IPS-NIHi7 (cell line): ENCODE results near the gene KISS1R.
"Not testable (repeated sequence)": the region's sequence is repeated elsewhere in the genome, so short reads cannot be mapped to it uniquely, and the experiment has no call there.

Source experiments
- DNase-seq: peaks from one replicate; pipeline ENCODE4 v3.0.0; 2012; ENCODE audit warnings: mixed read lengths; ENCODE audit errors: extremely low spot score

KISS1R gene

DNA sequence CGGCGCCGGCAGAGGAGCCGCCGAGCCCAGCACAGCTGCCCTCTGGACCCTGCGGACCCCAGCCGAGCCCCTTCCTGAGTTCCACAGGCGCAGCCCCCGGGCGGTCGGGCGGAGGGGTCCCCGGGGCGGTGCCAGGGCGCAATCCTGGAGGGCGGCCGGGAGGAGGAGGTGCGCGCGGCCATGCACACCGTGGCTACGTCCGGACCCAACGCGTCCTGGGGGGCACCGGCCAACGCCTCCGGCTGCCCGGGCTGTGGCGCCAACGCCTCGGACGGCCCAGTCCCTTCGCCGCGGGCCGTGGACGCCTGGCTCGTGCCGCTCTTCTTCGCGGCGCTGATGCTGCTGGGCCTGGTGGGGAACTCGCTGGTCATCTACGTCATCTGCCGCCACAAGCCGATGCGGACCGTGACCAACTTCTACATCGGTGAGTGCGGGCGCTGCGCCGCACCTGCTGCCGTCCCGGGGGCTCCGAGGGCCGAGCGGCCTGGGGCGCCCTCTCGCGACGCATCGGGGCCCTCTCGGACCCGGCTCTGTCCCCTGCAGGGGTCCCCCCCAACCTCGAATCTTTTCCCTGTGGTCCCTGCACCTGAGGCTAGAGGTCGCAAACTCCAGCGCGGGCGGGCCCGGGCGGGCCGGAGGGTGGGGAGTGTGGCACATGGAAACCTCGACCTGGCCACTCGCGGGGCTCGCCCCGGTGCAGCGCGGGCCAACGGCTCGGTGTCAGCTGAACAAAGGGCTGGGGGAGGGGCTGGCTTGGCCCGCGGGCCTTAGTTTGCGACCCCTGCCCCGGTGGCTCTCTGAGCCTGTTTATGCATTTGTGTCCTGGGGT, at the start of gene KISS1R:
TSS of gene KISS1R (plus strand) at position 11 of the 829 bp plus-strand sequence. CDS start at position 181, 170 bp downstream.
- DNase-seq, result no peak

- DNase-seq, result no peak
Observed at GRCh38 chr19:867855-868457, 49.2 kb upstream of the KISS1R start.

GRCh38 chr19:868458-869244, 48.5 kb upstream of the KISS1R start:
- no peak for DNase-seq

GRCh38 chr19:869245-870177, 47.6 kb upstream of the KISS1R start:
- no peak for DNase-seq

DNA sequence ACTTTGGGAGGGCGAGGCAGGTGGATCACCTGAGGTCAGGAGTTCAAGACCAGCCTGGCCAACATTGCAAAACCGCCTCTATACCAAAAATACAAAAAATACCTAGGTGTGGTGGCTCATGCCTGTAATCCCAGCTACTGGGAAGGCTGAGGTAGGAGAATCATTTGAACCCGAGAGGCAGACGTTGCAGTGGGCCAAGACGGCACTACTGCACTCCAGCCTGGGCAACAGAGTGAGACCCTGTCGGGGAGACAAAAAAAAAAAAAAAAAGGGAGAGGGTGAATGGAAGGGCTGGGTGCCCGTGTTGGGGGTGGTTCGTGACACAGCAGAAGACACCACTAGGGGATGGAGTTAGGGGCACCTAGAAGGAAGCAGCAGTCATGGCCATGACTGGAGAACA, 46.8 kb upstream of the KISS1R start:
- DNase-seq, result no peak

DNA sequence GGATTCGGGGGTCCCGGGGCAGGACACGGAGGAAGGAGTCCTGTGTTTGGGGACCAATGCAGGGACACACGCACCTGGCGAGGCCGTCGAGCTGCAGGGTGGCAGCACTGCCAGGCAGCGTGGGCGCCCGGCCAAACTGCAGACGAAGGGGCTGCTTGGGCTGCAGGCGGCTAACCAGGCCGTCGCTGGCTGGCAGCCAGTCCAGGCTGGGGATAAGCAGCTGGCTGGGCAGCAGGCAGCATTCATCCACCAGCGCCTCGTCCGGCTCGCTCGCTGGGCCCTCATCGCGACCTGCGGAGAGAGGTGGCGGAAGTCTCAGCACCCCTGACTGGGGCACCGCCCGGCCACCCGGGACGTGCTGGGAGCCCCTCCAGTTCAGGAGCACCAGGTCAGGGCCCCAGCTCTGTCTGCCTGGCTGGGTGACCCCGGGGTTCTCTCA, 46.2 kb upstream of the KISS1R start:
- DNase-seq, result no peak

DNA sequence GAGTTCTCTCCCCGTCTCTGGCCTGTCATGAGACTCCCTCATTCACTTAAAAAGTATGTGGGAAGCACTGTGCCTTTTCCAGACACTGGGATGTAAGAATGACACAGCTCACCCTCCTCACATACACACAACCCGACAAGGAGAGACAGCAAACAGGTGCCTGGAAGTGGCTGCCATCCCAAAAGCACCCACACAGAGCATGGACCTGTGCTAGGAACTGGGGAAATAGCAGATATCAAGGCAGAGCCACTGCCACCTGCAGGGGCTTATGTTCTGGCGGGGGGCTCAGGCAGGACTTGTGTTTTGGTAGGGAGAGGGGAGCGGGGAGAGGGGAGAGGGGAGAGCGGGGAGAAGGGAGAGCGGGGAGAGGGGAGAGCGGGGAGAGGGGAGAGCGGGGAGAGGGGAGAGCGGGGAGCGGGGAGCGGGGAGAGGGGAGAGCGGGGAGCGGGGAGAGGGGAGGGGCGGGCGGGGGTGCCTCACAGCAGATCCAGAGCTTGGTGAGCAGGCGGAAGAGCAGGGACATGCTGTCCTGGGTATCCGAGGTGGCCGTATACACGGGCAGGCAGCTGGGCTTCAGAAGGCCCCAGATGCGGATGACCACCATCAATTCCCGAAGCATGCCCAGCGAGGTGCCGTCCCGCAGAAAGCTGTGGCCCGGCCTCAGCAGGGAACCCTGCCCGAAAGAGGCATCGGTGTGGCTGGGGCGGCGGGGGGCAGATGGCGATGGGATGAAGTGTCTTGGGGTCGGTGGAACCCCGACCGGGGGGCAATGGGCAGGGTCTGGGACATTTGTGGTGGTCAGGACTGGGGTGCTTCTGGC, 45.5 kb upstream of the KISS1R start:
- no peak for DNase-seq

DNA sequence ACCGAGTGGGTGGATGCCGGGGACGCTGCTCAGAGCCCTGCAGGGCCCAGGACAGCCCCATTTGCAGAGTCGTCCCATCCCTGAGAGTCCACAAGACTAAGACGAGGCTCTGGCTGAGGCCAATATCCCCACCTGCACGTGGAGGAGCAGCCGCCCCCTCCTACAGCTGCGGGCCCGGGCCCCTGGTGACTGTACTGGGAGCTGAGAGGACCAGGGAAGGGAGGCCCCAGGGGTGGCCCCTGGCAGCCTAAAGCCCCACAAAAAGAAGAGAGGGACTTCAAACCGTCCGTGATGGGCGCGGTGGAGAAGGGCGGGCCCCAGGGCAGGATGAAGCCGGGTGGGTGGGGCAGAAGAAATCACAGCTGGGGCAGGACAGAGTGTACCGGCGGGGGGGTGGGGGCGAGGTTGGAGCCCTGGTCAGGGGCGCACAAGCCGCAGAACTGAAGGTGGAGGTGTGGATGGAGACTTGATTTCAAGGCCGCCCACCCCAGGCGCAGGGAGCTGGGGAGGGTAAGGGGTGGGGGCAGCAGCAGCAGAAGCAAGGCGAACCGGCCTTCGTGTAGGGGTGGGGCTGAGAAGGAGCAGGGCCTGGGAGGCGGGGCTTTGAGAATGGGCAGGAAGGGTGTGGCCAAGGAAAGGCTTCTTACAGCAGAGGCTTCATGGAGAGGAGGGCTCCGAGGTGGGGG, 44.7 kb upstream of the KISS1R start:
- peak; percentile 81 for DNase-seq

DNA sequence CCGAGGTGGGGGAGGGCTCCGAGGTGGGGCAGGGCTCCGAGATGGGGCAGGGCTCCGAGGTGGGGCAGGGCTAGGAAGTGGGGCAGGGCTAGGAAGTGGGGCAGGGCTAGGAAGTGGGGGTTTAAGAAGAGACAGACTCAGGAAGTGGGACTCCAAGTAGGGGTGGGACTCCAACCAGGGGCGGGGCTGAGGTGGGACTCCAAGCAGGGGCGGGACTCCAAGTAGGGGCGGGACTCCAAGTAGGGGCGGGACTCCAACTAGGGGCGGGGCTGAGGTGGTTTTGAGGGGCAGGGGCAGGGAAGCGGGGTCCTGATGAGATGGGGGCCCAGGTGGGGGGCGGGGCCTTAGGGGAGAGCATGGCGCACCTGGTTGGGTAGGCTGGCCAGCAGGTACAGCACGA, 44.0 kb upstream of the KISS1R start:
- peak; percentile 67 for DNase-seq

DNA sequence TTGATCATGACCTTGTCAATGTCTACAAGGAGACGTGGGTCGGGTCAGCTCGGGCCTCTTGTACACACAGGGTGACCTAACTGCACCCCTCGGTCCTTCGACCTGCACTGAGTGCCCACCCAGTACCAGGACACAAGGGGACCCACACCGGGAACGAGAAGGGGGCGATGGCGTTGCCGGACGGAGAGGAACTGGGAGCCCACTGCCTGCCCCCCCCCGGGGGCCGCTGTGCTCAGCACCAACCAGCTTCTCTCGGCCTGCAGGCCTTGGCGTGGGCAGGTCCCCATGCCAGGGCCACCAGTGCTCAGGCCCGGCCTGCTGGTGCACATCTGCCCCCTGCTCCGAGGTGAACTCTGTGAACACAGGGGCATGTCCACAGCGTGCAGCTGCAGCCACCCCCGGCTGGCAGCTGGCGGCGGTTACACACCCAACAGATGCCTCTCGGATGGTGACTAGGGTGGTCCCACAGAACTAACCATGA, 43.5 kb upstream of the KISS1R start:
- no peak for DNase-seq

GRCh38 chr19:875265-875879, 41.8 kb upstream of the KISS1R start:
- no peak for DNase-seq

- no peak for DNase-seq
Observed at GRCh38 chr19:876089-876488, 41.0 kb upstream of the KISS1R start.

DNA sequence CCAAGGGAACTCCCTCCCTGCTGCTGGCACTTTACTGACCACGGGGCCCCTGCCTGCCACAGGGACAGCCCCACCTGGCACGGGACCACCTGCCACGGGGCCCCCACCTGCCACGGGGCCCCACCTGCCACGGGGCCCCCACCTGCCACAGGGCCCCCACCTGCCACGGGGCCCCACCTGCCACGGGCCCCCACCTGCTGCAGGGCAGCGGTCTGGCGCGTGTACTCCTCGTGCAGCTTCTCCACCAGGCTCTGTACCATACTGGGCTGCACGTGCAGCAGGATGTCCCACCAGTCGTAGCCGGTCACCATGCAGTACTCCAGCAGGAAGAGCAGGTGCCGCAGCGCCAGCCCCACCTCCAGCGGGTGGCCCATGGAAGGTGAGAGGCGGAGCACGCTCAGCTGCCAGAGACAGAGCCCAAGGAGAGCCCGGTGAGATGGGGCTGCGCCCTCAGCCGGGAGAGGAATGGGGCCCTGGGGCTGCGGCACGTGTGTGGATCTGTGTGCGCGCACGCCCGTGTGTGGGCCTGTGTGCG, 40.3 kb upstream of the KISS1R start:
- no peak for DNase-seq

DNA sequence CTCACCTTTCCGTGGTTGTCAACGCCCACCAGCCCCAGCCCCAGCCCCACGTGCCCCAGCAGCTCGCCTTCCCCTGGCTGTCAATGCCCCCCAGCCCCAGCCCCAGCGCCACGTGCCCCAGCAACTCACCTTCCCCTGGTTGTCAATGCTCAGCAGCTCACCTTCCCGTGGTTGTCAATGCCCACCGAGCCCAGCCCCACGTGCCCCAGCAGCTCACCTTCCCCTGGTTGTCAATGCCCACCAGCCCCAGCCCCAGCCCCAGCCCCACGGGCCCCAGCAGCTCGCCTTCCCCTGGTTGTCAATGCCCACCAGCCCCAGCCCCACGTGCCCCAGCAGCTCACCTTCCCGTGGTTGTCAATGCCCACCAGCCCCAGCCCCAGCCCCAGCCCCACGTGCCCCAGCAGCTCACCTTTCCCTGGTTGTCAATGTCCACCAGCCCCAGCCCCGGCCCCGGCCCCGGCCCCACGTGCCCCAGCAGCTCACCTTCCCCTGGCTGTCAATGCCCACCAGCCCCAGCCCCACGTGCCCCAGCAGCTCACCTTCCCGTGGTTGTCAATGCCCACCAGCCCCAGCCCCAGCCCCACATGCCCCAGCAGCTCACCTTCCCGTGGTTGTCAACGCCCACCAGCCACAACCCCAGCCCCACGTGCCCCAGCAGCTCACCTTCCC, 39.0 kb upstream of the KISS1R start:
- not testable (repeated sequence) for DNase-seq

DNA sequence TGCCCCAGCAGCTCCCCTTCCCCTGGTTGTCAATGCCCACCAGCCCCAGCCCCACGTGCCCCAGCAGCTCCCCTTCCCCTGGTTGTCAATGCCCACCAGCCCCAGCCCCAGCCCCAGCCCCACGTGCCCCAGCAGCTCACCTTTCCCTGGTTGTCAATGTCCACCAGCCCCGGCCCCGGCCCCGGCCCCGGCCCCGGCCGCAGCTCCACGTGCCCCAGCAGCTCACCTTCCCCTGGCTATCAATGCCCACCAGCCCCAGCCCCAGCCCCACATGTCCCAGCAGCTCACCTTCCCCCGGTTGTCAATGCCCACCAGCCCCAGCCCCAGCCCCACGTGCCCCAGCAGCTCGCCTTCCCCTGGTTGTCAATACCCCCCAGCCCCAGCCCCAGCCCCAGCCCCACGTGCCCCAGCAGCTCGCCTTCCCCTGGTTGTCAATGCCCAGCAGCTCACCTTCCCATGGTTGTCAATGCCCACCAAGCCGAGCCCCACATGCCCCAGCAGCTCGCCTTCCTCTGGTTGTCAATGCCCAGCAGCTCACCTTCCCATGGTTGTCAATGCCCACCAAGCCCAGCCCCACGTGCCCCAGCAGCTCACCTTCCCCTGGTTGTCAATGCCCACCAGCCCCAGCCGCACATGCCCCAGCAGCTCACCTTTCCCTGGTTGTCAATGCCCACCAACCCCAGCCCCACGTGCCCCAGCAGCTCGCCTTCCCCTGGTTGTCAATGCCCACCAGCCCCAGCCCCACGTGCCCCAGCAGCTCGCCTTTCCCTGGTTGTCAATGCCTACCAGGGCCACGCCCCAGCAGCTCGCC, 38.2 kb upstream of the KISS1R start:
- DNase-seq, result not testable (repeated sequence)

DNA sequence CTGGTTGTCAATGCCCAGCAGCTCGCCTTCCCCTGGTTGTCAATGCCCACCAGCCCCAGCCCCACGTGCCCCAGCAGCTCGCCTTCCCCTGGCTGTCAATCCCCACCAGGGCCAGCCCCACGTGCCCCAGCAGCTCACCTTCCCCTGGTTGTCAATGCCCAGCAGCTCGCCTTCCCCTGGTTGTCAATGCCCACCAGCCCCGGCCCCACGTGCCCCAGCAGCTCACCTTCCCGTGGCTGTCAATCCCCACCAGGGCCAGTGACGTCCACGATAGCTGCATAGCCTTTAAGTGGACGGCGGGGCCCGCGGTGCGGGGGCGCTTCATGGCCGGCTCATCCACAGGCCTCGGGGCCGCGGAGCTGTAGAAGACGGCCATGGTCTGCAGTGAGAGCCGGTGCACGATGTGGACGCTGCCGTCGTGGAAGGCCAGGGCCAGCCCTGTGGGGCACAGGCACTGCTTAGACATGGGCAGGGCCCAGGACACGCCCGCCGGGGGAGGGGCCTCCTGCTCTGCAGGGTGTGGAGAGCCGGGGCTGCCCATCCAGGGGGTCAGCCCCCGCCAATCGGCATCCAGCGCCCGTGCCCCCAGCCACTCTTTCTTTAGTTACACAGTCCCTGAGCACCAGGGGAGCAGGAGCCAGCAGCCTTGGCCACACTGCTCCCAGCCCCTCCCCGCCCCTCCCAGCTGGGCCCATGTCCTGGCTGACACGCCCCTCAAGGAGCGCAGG, 37.3 kb upstream of the KISS1R start:
- DNase-seq, result no peak
